Retina (tissue), 1 donor: ENCODE measurements around the gene NOC2L.
A peak's percentile ranks its signal among the peaks of the same experiment; 100 is the strongest.

Experiments
- DNase-seq: peaks from one replicate; pipeline ENCODE4 v3.0.0-alpha.2; 2016

The NOC2L gene

DNA sequence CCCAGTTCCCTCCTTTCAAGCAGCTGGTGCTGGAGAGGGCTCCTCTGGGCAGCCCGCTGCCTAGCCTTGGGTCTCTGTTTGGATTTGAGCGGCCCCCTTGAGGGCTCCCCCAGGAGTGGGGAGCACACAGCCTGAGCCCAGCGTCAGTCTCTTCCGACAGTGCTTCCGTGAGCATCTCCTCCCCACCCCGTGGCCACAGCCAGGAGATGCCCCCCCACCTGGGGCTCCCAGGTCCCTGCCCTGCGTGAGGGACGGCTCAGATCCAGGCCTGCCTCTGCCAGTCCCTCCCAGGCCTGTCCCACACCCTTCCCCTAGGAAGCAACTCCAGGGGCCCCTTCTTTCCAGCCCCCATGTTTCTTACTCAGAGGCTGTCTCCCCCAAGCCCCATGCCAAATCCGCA lies 31.8 kb downstream of the NOC2L start:
- no peak for DNase-seq

DNA sequence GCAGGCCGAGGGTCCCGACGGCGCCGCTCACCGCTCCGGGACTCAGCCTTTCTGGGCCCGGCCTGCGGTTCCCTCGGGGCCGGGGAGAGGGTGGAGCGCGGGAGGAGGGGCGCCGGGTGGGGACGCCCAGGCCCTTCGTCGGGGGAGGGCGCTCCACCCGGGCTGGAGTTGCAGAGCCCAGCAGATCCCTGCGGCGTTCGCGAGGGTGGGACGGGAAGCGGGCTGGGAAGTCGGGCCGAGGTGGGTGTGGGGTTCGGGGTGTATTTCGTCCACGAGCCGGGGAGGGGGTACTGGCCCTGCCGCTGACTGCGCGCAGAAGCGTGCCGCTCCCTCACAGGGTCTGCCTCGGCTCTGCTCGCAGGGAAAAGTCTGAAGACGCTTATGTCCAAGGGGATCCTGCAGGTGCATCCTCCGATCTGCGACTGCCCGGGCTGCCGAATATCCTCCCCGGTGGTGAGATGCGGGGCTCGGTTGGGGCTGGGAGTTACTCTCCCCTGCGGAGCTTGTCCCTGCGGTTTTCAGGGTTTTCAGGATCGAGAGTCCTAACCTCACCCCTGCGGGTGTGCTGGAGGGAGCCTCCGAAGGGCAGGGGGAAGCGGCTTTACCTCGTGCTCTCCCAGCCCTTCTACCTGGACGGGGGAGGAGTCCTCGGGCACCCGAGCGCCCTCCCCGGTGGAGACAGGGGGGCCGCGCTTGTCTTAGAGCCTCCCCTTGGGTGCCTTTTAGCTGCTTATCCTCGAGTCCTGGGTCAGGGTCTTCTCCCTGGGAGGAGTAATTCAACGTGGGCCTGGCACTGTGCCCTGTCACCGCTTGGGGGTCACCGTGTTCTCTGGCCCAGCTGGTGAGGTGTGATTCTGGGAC lies 33.3 kb downstream of the NOC2L start:
- DNase-seq: peak; percentile 61

DNA sequence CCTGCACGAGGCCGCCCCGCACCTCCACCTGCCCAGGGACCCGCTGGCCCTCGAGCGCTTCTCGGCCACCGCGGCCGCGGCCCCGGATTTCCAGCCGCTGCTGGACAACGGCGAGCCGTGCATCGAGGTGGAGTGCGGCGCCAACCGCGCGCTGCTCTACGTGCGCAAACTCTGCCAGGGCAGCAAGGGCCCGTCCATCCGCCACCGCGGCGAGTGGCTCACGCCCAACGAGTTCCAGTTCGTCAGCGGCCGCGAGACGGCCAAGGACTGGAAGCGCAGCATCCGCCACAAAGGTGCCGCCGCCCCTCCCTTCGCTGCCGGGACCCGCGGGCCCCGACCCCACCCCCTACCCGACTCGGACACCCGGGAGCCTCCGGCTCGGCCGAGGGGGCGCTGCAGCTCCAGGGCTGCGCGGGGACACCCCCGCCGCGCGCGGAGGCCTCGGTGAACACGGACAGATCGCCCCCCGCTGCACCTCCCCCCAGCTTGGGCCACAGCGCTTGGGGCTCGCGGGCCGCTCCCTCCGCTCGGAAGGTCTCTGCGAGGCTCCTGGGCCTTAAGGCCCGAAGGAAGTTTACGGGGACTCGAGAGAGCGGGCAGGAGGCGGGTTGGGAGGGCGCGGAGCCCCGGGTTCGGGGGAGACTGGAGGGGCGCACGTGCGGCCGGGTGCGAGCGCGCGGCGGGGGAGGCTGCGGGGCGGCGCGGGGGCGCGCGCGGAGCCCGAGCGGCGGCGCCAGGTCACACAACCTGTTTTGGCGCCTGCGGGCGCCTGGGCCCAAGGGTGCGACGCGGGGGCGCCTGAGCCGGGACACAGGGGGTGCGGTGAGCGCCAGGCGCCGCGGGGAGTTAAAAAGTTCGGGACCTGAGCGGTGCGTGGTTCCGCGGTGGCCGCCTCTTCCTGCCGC lies 34.1 kb downstream of the NOC2L start:
- DNase-seq: peak; percentile 73

GRCh38 chr1:923991-924655 lies 34.9 kb downstream of the NOC2L start:
- no peak for DNase-seq

DNA sequence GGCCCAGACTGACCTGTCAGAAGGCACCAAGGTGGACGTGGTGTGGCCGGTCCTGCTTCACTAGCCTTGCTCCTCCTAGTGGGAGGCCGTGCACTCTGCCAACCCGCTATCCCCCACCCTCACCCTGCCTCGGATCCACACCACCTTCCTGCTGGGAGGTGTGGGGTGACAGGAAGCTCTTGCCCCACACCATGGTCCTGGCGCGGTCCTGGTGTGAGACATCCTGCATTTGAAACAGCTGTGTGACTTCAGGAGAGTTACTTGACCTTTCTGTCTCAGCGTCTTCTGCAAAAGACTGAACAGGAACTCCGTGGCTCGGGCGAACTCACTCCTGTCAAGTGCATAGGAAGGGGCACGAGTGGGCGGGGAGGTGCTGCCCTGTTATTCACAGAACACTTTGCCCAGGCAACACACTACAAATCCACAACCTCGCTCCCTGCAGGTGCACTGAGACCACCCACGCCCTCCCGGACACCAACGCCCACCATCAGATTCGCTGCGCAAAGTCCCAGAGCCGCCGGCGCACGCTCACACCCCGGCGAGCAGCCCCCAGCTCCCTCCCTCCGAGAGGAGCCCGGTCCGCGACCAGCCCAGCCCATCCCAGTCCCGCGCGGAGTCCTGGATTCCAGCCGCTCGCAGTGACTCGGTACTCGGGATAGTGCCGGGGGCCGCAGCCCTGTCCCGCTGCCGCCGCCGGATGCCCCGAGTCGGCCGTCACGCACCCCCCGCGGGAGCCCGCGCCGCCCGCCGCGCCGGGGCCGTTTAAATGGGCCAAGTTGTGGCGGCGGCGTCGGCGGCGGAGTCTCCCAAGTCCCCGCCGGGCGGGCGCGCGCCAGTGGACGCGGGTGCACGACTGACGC lies 35.7 kb downstream of the NOC2L start, which contains the start of gene SAMD11:
Gene SAMD11 (plus strand): TSS at position 793 of the 860 bp plus-strand sequence. CDS start 509 bp downstream, outside the sequence.
- DNase-seq: peak; percentile 92

DNA sequence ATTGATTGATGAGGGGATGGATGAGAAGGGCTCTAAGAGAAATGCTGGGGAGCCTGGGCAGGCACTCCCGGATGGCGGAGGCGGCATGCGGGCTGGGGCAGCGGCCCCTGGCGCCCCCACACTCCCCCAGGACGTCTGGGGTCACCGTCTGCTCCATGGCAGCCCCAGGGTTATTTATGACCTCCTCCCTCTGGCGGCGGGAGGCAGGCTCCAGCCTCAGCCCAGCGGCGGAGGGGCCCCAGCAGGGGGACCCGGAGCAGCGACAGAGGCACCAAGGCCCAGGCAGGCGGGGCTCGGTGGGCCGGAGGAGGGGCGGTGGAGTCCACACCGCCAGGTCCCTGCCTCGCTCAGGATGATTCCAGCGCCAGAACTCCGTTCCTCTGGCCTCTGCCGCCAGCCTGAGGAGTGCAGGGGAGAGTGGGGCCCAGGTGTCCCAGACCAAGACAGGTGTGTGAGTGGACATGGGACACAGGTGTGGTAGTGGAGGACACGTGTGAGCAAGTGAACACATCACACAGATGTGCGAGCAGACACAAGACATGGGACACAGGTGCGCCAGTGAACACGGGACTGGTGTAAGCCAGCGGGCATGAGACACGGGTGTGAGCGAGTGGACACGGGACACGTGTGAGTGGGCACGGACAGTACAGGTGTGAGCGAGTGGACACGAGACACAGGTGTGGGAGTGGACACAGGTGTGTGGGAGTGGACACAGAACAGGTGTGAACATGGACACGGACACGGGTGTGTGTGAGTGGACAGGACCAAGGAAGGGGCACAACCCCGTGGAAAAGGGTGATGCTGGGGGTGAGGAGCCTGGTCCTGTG lies 37.8 kb downstream of the NOC2L start:
- peak; percentile 94 for DNase-seq

DNA sequence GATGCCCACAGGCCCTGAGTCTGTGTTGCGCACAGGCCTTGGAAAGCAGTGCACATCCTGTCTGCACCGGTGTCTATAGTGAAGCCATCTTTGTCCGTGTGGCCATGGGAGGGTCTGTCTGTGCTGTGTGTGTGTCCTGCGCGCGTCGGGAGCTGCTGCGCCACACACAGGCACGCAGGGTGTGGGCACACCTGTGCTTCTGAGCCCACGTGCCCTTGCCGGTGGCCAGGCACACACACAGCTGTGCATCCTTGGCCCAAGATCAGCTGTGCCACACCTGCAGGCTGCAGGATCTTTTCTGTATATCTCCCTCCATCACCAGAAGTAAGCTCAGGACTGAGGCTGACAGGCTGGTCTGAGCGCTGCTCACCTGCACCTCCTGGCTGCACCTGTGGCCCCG lies 38.5 kb downstream of the NOC2L start:
- DNase-seq: no peak

DNA sequence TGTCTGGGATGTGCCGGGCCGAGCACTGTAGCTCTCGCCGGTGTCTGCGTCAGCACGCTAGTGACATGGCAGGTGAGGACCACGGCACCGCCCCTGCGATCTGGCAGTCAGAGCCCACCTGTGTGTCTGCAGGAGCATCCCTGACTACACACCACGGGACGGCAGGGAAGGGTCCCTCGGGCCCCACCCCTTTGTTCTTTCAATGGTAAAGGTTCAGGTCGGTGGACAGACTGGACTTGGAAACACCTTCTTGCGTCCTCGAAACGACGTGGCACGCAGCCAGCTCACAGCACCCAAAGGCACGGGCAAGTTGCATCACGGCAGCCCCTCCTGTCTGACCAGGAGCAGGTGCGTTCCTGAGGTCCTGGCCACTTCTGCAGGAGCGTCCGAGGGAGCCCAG lies 39.0 kb downstream of the NOC2L start:
- DNase-seq: no peak

- no peak for DNase-seq
Measured at GRCh38 chr1:919271-919872, 39.7 kb downstream of the NOC2L start.

GRCh38 chr1:918843-919242 lies 40.2 kb downstream of the NOC2L start:
- DNase-seq: no peak

- no peak for DNase-seq
Measured at GRCh38 chr1:918353-918752, 40.7 kb downstream of the NOC2L start.

DNA sequence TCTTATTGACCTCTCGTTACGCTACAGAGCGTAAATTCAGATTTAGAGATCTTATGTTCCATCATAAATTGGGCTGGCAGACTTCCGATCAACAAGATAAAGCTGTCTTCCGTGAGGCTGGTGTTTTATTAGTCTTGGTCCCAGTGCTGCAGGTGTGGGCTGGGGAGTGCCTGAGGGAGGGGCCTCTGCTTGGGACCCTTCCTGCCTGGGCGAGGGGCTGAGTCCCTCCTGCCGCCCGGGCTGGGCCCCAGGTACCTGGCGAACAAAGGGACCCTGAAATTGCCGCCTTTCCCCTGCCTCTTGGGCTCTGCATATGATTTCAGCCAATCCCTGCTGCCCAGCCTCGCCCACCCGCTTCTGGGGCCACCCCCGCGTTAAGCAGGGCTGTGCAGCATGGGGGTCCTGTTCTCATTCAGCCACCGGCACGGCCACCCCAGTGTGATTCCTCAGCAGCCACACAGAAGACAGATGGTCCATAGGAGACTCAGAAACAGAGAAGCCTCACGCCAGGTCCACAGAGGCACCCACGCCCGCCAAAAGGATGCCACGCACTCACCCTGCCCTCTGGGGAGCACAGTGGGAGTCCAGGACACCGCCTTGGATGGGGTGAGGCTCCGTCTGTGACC lies 41.5 kb downstream of the NOC2L start:
- DNase-seq: peak; percentile 48

DNA sequence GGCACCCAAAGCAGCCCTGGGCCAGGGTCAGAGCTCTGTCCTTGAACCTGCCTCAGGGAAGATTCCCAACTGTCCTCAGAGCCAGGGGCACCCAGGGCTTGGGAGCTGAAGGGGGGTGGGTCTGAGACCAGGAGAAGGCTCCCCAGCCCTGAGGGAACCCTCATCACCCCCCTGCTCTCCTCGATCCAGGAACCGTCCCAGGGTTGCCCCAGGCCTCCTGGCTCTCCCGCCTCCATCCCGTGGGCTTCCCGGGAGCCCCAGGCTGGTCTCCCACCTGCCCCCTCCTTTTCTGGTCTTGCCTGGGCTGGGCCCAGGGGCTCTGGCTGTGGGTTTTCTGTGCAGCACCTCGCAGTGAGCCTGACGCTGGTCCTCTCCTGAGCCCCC lies 42.0 kb downstream of the NOC2L start:
- peak; percentile 61 for DNase-seq

GRCh38 chr1:916173-917075 lies 42.6 kb downstream of the NOC2L start:
- DNase-seq: peak; percentile 58

- DNase-seq: no peak
Measured at GRCh38 chr1:915295-916172, 43.5 kb downstream of the NOC2L start.

DNA sequence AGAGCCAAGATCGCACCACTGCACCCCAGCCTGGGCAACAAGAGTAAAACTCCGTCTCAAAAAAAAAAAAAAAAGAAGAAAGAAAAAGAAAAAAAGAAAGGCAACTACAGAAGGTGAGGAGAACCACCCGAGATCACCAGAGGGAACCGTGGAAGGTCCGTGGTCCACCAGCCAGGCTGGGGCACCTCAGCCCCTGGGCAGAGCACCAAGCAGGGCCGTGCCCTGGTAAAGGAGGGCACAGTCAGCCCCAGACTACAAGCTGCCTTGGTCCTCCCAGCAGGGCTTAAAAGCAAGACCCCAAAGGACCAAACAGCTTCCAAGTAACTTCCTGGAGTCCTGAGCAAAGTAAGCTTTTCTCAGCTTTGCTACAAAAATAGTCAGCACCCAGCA lies 44.2 kb downstream of the NOC2L start:
- DNase-seq: no peak

GRCh38 chr1:914131-914890 lies 44.7 kb downstream of the NOC2L start:
- DNase-seq: no peak
